ENCODE data around the gene RBM48.
A peak's percentile ranks its signal among the peaks of the same experiment; 100 is the strongest.

The RBM48 gene

GRCh38 chr7:92547579-92547978 is 19.0 kb downstream of the RBM48 start:
- WGBS, result 92% methylated on average over 6 of the region's 6 CpGs
- no peak overlapping the region for H3K9ac ChIP-seq (ENCODE audit: low read length)
- H2AFZ ChIP-seq (ENCODE audit: low read depth, low read length), result no peak overlapping the region
- H3K4me1 ChIP-seq (ENCODE audit: control insufficient read depth, insufficient read depth, low read depth, low read length), result no peaks in the 10 kb centered on the region
- no peak for DNase-seq
- H4K91ac ChIP-seq (ENCODE audit: low read length), result peak overlapping the region; percentile 68
- H3K79me1 ChIP-seq (replicated peaks; ENCODE audit: low read length, poor library complexity, severe bottlenecking), result no peaks in the 10 kb centered on the region
- H2BK120ac ChIP-seq (ENCODE audit: low read depth, low read length), result no peak overlapping the region
- no peak overlapping the region for H3K4ac ChIP-seq (ENCODE audit: low read depth in 1 of 2, low read length in 2 of 2)
- H3K18ac ChIP-seq (ENCODE audit: low read depth in 1 of 2, low read length in 2 of 2), result no peak overlapping the region
- no peaks in the 10 kb centered on the region for H3K36me3 ChIP-seq (ENCODE audit: control insufficient read depth in 1 of 2, insufficient read depth in 2 of 2, low read depth in 1 of 2, low read length in 2 of 2)
- no peaks in the 10 kb centered on the region for H3K9me3 ChIP-seq (ENCODE audit: control insufficient read depth, low read length)
- no peak overlapping the region for H3K4me3 ChIP-seq (ENCODE audit: insufficient read depth in 1 of 2, low read depth in 1 of 2, low read length in 2 of 2)
- no peak overlapping the region for H3K14ac ChIP-seq (ENCODE audit: low read length in 2 of 2)
- no peak overlapping the region for H4K8ac ChIP-seq (ENCODE audit: low read length)
- H2BK5ac ChIP-seq (ENCODE audit: low read depth, low read length, poor library complexity, severe bottlenecking), result no peak overlapping the region
- H3K4me2 ChIP-seq (ENCODE audit: low read length, poor library complexity, severe bottlenecking), result no peak overlapping the region
- H3K23ac ChIP-seq (ENCODE audit: low read length in 2 of 2), result no peak overlapping the region
- no peak overlapping the region for H3K27ac ChIP-seq (ENCODE audit: low read length, poor library complexity, severe bottlenecking)
- H2AK5ac ChIP-seq (ENCODE audit: low read length, severe bottlenecking), result no peak overlapping the region
- H2BK12ac ChIP-seq (ENCODE audit: low read length in 2 of 2), result no peak overlapping the region
- no peaks in the 10 kb centered on the region for H3K27me3 ChIP-seq (ENCODE audit: control insufficient read depth in 1 of 2, insufficient read depth in 1 of 2, low read length in 2 of 2)
- H2BK15ac ChIP-seq (ENCODE audit: low read depth, poor library complexity, severe bottlenecking), result no peak overlapping the region

DNA sequence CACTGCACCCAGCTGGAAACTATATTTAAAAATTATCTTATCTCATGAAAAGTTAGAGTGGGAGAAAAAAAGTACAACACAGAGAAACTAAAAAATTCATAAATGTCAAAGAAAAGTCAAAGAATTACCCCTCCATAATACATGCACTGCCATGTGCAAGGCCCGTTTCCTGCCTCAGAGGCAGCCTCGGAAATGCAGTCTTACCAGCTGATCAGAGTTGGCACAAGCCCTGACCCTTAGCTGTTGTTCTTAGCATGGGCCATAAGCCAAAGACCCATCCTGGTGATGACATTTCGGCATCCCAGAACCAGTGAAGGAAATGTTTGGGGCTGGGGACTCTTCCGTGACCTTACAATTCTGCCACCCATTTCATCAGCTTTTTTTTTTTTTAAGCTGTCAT is 21.6 kb downstream of the RBM48 start:
- Histone ChIP-seq H2AK5ac (ENCODE audit: low read length, severe bottlenecking) (no peak overlapping the region), H3K23ac (ENCODE audit: low read length in 2 of 2) (no peak overlapping the region), H2BK15ac (ENCODE audit: low read depth, poor library complexity, severe bottlenecking) (no peak overlapping the region), H3K4me1 (ENCODE audit: control insufficient read depth, insufficient read depth, low read depth, low read length) (no peaks in the 10 kb centered on the region), H3K36me3 (ENCODE audit: control insufficient read depth in 1 of 2, insufficient read depth in 2 of 2, low read depth in 1 of 2, low read length in 2 of 2) (no peaks in the 10 kb centered on the region), H3K9ac (ENCODE audit: low read length) (no peak overlapping the region), H3K79me1 (replicated peaks; ENCODE audit: low read length, poor library complexity, severe bottlenecking) (no peaks in the 10 kb centered on the region), H4K91ac (ENCODE audit: low read length) (no peak overlapping the region), H2BK120ac (ENCODE audit: low read depth, low read length) (no peak overlapping the region), H3K4me2 (ENCODE audit: low read length, poor library complexity, severe bottlenecking) (no peak overlapping the region), H3K27me3 (ENCODE audit: control insufficient read depth in 1 of 2, insufficient read depth in 1 of 2, low read length in 2 of 2) (no peaks in the 10 kb centered on the region), H3K18ac (ENCODE audit: low read depth in 1 of 2, low read length in 2 of 2) (no peak overlapping the region), H4K8ac (ENCODE audit: low read length) (no peak overlapping the region), H3K4me3 (ENCODE audit: insufficient read depth in 1 of 2, low read depth in 1 of 2, low read length in 2 of 2) (no peak overlapping the region), H3K14ac (ENCODE audit: low read length in 2 of 2) (no peak overlapping the region), H3K27ac (ENCODE audit: low read length, poor library complexity, severe bottlenecking) (no peak overlapping the region), H2BK5ac (ENCODE audit: low read depth, low read length, poor library complexity, severe bottlenecking) (no peak overlapping the region), H2BK12ac (ENCODE audit: low read length in 2 of 2) (no peak overlapping the region), H3K9me3 (ENCODE audit: control insufficient read depth, low read length) (no peaks in the 10 kb centered on the region), H2AFZ (ENCODE audit: low read depth, low read length) (no peak overlapping the region), H3K4ac (ENCODE audit: low read depth in 1 of 2, low read length in 2 of 2) (no peak overlapping the region)
- no peak for DNase-seq
- 95% methylated on average over 3 of the region's 4 CpGs for WGBS

DNA sequence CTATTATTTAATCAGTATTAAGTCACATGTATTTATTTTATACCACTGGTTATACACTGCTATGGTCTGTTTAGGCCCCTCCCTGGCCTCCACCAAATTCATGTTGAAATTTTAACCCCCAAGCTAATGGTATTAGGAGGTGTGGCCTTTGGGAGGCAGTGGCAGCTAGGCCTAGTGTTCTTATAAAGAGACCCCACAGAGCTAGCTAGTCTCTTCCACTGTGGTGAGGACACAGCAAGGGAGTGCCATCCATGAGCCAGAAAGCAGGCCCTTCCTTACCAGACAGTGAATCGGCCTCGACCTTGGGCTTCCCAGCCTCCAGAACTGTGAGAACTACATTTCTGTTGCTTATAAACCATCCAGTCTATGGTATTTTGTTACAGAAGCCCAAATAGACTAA is 28.7 kb downstream of the RBM48 start:
- DNase-seq, result no peak
- Histone ChIP-seq H3K4ac (ENCODE audit: low read depth in 1 of 2, low read length in 2 of 2) (no peak overlapping the region), H3K14ac (ENCODE audit: low read length in 2 of 2) (no peak overlapping the region), H2BK120ac (ENCODE audit: low read depth, low read length) (no peak overlapping the region), H2BK12ac (ENCODE audit: low read length in 2 of 2) (no peak overlapping the region), H3K27me3 (ENCODE audit: control insufficient read depth in 1 of 2, insufficient read depth in 1 of 2, low read length in 2 of 2) (no peaks in the 10 kb centered on the region), H3K9ac (ENCODE audit: low read length) (no peak overlapping the region), H2AFZ (ENCODE audit: low read depth, low read length) (no peak overlapping the region), H3K36me3 (ENCODE audit: control insufficient read depth in 1 of 2, insufficient read depth in 2 of 2, low read depth in 1 of 2, low read length in 2 of 2) (peaks cover 6 to 31% of the 10 kb centered on the region in 2 experiments), H2BK5ac (ENCODE audit: low read depth, low read length, poor library complexity, severe bottlenecking) (no peak overlapping the region), H3K23ac (ENCODE audit: low read length in 2 of 2) (no peak overlapping the region), H3K27ac (ENCODE audit: low read length, poor library complexity, severe bottlenecking) (no peak overlapping the region), H3K79me1 (replicated peaks; ENCODE audit: low read length, poor library complexity, severe bottlenecking) (no peaks in the 10 kb centered on the region), H3K4me2 (ENCODE audit: low read length, poor library complexity, severe bottlenecking) (no peak overlapping the region), H3K9me3 (ENCODE audit: control insufficient read depth, low read length) (no peaks in the 10 kb centered on the region), H3K4me1 (ENCODE audit: control insufficient read depth, insufficient read depth, low read depth, low read length) (no peaks in the 10 kb centered on the region), H3K18ac (ENCODE audit: low read depth in 1 of 2, low read length in 2 of 2) (no peak overlapping the region), H4K8ac (ENCODE audit: low read length) (no peak overlapping the region), H4K91ac (ENCODE audit: low read length) (no peak overlapping the region), H3K4me3 (ENCODE audit: insufficient read depth in 1 of 2, low read depth in 1 of 2, low read length in 2 of 2) (no peak overlapping the region), H2AK5ac (ENCODE audit: low read length, severe bottlenecking) (no peak overlapping the region), H2BK15ac (ENCODE audit: low read depth, poor library complexity, severe bottlenecking) (no peak overlapping the region)
- 90% methylated on average over 2 of the region's 2 CpGs for WGBS

GRCh38 chr7:92557808-92558362 is 29.3 kb downstream of the RBM48 start:
- no peak overlapping the region for H4K91ac ChIP-seq (ENCODE audit: low read length)
- H2BK15ac ChIP-seq (ENCODE audit: low read depth, poor library complexity, severe bottlenecking), result no peak overlapping the region
- H2AFZ ChIP-seq (ENCODE audit: low read depth, low read length), result no peak overlapping the region
- no peaks in the 10 kb centered on the region for H3K27me3 ChIP-seq (ENCODE audit: control insufficient read depth in 1 of 2, insufficient read depth in 1 of 2, low read length in 2 of 2)
- peaks cover 6 to 37% of the 10 kb centered on the region in 2 experiments for H3K36me3 ChIP-seq (ENCODE audit: control insufficient read depth in 1 of 2, insufficient read depth in 2 of 2, low read depth in 1 of 2, low read length in 2 of 2)
- H3K14ac ChIP-seq (ENCODE audit: low read length in 2 of 2), result no peak overlapping the region
- DNase-seq, result no peak
- no peaks in the 10 kb centered on the region for H3K9me3 ChIP-seq (ENCODE audit: control insufficient read depth, low read length)
- H3K4me1 ChIP-seq (ENCODE audit: control insufficient read depth, insufficient read depth, low read depth, low read length), result no peaks in the 10 kb centered on the region
- no peak overlapping the region for H3K18ac ChIP-seq (ENCODE audit: low read depth in 1 of 2, low read length in 2 of 2)
- no peak overlapping the region for H2BK120ac ChIP-seq (ENCODE audit: low read depth, low read length)
- no peak overlapping the region for H3K4me2 ChIP-seq (ENCODE audit: low read length, poor library complexity, severe bottlenecking)
- no peak overlapping the region for H3K9ac ChIP-seq (ENCODE audit: low read length)
- no peak overlapping the region for H3K27ac ChIP-seq (ENCODE audit: low read length, poor library complexity, severe bottlenecking)
- H3K79me1 ChIP-seq (replicated peaks; ENCODE audit: low read length, poor library complexity, severe bottlenecking), result no peaks in the 10 kb centered on the region
- H2BK12ac ChIP-seq (ENCODE audit: low read length in 2 of 2), result no peak overlapping the region
- H3K23ac ChIP-seq (ENCODE audit: low read length in 2 of 2), result no peak overlapping the region
- H2BK5ac ChIP-seq (ENCODE audit: low read depth, low read length, poor library complexity, severe bottlenecking), result no peak overlapping the region
- no peak overlapping the region for H4K8ac ChIP-seq (ENCODE audit: low read length)
- no peak overlapping the region for H2AK5ac ChIP-seq (ENCODE audit: low read length, severe bottlenecking)
- 96% methylated on average over 4 of the region's 7 CpGs for WGBS
- no peak overlapping the region for H3K4ac ChIP-seq (ENCODE audit: low read depth in 1 of 2, low read length in 2 of 2)
- no peak overlapping the region for H3K4me3 ChIP-seq (ENCODE audit: insufficient read depth in 1 of 2, low read depth in 1 of 2, low read length in 2 of 2)
